Natural killer cell treated with Interleukin-12 subunit alpha and Interleukin-12 subunit beta and Interleukin-15 and Interleukin-18, amount 100 ng/mL, for 72 hours (primary cell): ENCODE measurements around the gene PLA2G5. TPM values are rescaled to one million over a fixed set of nuclear protein-coding genes. Genes with fewer than 3 reads are reported as not detected.
"Not testable (repeated sequence)": the region's sequence is repeated elsewhere in the genome, so short reads cannot be mapped to it uniquely, and the experiment has no call there.

Source experiments
- ATAC-seq, 2 donors: fragments of 150-1000 bp; cut with Tn5 transposase in 1 of 2; sonication (Bioruptor Pico), chemical (Tn5 transposase) in 1 of 2; 2 replicates each; pipeline ENCODE4 v1.10.0; 2021
- DNase-seq: peaks from one replicate; pipeline ENCODE4 v3.0.0; 2022; ENCODE audit warnings: low spot score
- H3K27ac Mint-ChIP-seq, 2 donors: 1 replicate in 1 of 2; 2 replicates in 1 of 2; pipeline ENCODE4 v1.8.0; 2022; ENCODE audit warnings: mixed read lengths in 2 of 2, mild to moderate bottlenecking in 1 of 2, moderate library complexity in 1 of 2
- H3K27me3 Mint-ChIP-seq, 2 donors: 1 replicate in 1 of 2; 2 replicates in 1 of 2; pipeline ENCODE4 v1.8.0; 2022; ENCODE audit warnings: mixed read lengths in 2 of 2
- H3K36me3 Mint-ChIP-seq: one replicate; pipeline ENCODE4 v1.8.0; 2022; ENCODE audit warnings: mixed read lengths
- H3K4me1 Mint-ChIP-seq, 2 donors: 1 replicate in 1 of 2; 2 replicates in 1 of 2; pipeline ENCODE4 v1.8.0; 2022; ENCODE audit warnings: low read depth in 2 of 2, mixed read lengths in 2 of 2, mild to moderate bottlenecking in 1 of 2
- H3K4me3 Mint-ChIP-seq: one replicate; pipeline ENCODE4 v1.8.0; 2022; ENCODE audit warnings: mixed read lengths
- H3K9me3 Mint-ChIP-seq: 2 replicates; pipeline ENCODE4 v1.8.0; 2022; ENCODE audit warnings: mixed read lengths
- total RNA-seq, 2 donors: library from RNA; stranded (reverse); gene quantifications; one replicate each; pipeline ENCODE4 v1.2.3, GENCODE V29; 2022

PLA2G5 gene
- total RNA-seq, 2 donors from 2014 or later: not detected

DNA sequence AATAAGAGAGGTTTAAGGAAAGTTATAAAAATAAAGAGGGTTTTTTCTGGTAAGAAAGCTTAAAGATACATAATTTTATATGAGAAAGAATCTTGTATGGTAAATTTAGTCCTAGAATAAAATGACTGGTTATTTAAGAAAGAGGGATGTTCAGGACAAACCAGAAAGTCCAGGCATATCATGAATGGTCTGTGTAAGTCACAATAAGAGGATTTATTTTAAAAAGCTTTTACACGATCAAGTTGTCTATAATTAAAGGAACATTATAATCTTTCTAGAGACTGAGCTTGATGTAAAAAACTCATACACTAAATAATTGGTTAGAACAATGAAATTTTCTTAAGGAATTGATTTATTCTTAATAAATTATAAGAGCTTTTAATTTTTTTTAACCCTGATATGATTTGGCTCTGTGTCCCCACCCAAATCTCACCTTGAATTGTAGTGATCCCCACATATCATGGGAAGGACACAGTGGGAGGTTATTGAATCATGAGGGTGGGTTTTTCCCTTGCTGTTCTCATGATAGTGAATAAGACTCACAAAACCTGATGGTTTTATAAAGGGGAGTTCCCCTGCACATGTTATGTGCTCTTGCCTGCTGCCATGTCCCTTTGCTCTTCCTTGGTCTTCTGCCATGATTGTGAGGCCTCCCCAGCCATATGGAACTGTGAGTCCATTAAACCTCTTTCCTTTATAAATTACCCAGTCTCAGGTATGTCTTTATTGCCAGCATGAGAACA, 20.8 kb upstream of the PLA2G5 start:
- H3K4me3 Mint-ChIP-seq, ATAC-seq, H3K4me1 Mint-ChIP-seq, DNase-seq, H3K27ac Mint-ChIP-seq: not testable (repeated sequence)
- H3K9me3 Mint-ChIP-seq: peaks cover 11% of the 10 kb centered on the region
- H3K36me3 Mint-ChIP-seq: peaks cover 29% of the 10 kb centered on the region
- peaks cover 0 to 15% of the 10 kb centered on the region in 2 donors for H3K27me3 Mint-ChIP-seq

DNA sequence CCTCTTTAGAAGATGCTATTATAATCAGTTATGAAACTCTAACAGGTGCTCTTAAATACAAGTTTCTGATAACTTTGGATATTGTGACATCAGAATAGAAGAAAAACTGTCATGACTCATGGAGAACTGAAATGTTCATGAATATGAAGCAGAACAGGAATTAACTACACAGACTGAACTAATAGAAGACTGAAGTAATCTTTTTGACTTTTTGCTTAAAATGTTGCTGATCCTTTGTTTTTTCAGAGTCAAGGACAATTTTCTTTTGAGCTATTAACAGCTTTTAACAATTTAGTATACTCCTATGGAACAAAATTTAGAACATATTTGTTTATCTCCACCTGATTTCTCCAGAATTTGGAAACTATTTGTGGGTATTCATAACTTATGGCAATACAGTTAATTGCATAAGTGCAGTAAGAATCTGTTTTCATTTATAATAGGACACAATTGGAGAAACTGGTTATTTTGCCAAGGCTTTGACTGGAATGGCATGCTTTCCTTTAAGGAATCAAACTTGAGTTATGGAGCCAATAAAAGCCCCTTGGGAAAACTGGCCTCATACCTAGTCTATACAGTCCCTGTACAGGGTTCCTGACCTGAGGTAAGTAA, 18.7 kb upstream of the PLA2G5 start:
- Mint-ChIP-seq H3K36me3 (peaks cover 29% of the 10 kb centered on the region), H3K4me3 (no peak overlapping the region), H3K4me1 (peaks cover 0 to 3% of the 10 kb centered on the region in 2 donors), H3K27me3 (peaks cover 5 to 22% of the 10 kb centered on the region in 2 donors), H3K9me3 (peaks cover 11% of the 10 kb centered on the region), H3K27ac (no peak overlapping the region)
- ATAC-seq (no peak), DNase-seq (no peak)

- DNase-seq: no peak
- no peak overlapping the region for H3K4me3 Mint-ChIP-seq
- peaks cover 0 to 5% of the 10 kb centered on the region in 2 donors for H3K4me1 Mint-ChIP-seq
- no peak for ATAC-seq
- no peak overlapping the region for H3K27ac Mint-ChIP-seq
- peaks cover 7 to 19% of the 10 kb centered on the region in 2 donors for H3K27me3 Mint-ChIP-seq
- H3K9me3 Mint-ChIP-seq: peaks cover 11% of the 10 kb centered on the region
- peaks cover 29% of the 10 kb centered on the region for H3K36me3 Mint-ChIP-seq
Measured at GRCh38 chr1:20052386-20052785, 17.6 kb upstream of the PLA2G5 start.

DNA sequence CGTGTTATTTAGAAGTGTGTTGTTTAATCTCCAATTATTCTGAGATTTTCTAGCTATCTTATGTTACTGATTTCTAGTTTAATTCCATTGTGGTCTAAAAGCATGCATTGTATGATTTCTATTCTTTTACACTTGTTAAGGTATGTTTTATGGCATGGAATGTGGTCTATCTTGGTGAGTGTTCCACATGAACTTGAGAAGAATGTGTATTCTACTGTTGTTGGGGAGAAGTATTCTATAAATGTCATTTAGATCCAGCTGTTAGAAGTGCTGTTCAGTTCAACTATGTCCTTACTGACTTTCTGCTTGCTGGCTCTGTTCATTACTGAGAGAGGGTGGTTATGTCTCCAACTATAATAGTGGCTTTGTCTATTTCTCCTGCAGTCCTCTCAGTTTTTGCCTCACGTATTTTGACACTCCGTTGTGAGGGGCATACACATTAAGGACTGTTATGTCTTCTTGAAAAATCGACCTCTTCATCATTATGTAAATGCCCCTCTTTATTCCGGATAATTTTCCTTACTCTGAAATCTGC, 12.0 kb upstream of the PLA2G5 start:
- H3K36me3 Mint-ChIP-seq: peaks cover under 1% of the 10 kb centered on the region
- no peak overlapping the region for H3K4me3 Mint-ChIP-seq
- no peak for ATAC-seq
- no peak for DNase-seq
- peaks cover under 1% of the 10 kb centered on the region for H3K9me3 Mint-ChIP-seq
- peaks cover 30 to 40% of the 10 kb centered on the region in 2 donors for H3K4me1 Mint-ChIP-seq
- peak overlapping the region in 1 of 2 donors; percentile 24 for H3K27ac Mint-ChIP-seq
- peaks cover 7 to 10% of the 10 kb centered on the region in 2 donors for H3K27me3 Mint-ChIP-seq

DNA sequence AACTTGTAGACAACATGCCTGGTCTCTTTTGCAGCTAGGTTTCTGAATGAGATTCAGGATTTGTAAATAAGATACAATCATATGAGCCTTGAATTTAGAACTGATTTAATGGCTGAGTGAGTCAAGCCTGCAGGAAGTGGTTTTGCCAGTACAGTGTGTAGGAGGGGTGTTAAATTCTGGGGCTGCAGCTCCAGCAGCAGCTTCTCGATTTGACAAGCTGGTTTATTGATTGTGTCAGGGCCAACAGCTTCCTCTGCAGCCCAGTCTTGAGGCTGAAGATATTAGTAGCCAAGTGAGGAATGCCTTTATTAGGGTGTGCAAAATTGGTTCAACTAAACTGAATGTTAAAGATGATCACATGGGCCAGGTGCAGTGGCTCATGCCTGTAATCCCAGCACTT, 11.5 kb upstream of the PLA2G5 start:
- H3K27me3 Mint-ChIP-seq: peaks cover 7 to 9% of the 10 kb centered on the region in 2 donors
- H3K9me3 Mint-ChIP-seq: no peaks in the 10 kb centered on the region
- H3K27ac Mint-ChIP-seq: peak overlapping the region in 1 of 2 donors; percentile 24
- ATAC-seq (peak; percentile 97), DNase-seq (peak; percentile 79)
- no peaks in the 10 kb centered on the region for H3K36me3 Mint-ChIP-seq
- peaks cover 30 to 40% of the 10 kb centered on the region in 2 donors for H3K4me1 Mint-ChIP-seq
- peak overlapping the region; percentile 54 for H3K4me3 Mint-ChIP-seq

- DNase-seq: no peak
- Mint-ChIP-seq H3K4me3 (peak overlapping the region; percentile 40), H3K27me3 (peaks cover 7 to 9% of the 10 kb centered on the region in 2 donors), H3K36me3 (no peaks in the 10 kb centered on the region), H3K27ac (peak overlapping the region in 1 of 2 donors; percentile 47), H3K4me1 (peaks cover 30 to 40% of the 10 kb centered on the region in 2 donors), H3K9me3 (no peaks in the 10 kb centered on the region)
- ATAC-seq: no peak
Measured at GRCh38 chr1:20059847-20060246, 10.1 kb upstream of the PLA2G5 start.

DNA sequence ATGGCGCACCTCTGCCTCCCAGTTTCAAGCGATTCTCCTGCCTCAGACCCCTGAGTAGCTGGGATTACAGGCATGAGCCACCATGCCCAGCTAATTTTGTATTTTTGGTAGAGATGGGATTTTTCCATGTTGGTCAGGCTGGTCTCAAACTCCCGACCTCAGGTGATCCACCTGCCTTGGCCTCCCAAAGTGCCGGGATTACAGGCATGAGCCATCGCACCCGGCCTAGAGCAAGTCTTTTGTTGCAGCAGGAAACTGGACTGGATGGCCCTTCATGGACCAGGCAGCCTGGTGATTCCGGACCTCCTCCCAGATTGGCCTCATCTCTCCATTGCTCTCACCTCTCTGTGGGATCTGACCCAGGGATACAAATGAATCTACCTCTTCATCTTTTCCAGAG, 9.2 kb upstream of the PLA2G5 start:
- H3K27ac Mint-ChIP-seq: not testable (repeated sequence)

GRCh38 chr1:20061866-20062265, 8.1 kb upstream of the PLA2G5 start:
- no peaks in the 10 kb centered on the region for H3K36me3 Mint-ChIP-seq
- no peak for ATAC-seq
- H3K4me1 Mint-ChIP-seq: peaks cover 30 to 35% of the 10 kb centered on the region in 2 donors
- no peak overlapping the region for H3K4me3 Mint-ChIP-seq
- no peak overlapping the region for H3K27ac Mint-ChIP-seq
- H3K9me3 Mint-ChIP-seq: no peaks in the 10 kb centered on the region
- H3K27me3 Mint-ChIP-seq: peaks cover 0 to 2% of the 10 kb centered on the region in 2 donors
- DNase-seq: no peak

More for the DNA sequence above, 9.2 kb upstream of the PLA2G5 start:
- H3K9me3 Mint-ChIP-seq, H3K4me3 Mint-ChIP-seq, DNase-seq, H3K27me3 Mint-ChIP-seq, H3K36me3 Mint-ChIP-seq, ATAC-seq: not testable (repeated sequence)
- peaks cover 30 to 40% of the 10 kb centered on the region in 2 donors for H3K4me1 Mint-ChIP-seq

- no peaks in the 10 kb centered on the region for H3K36me3 Mint-ChIP-seq
Measured at GRCh38 chr1:20063861-20064292, 6.1 kb upstream of the PLA2G5 start.

GRCh38 chr1:20068722-20069121, 1.3 kb upstream of the PLA2G5 start:
- no peak overlapping the region for H3K27ac Mint-ChIP-seq
- H3K4me3 Mint-ChIP-seq: no peak overlapping the region

More at GRCh38 chr1:20063861-20064292, 6.1 kb upstream of the PLA2G5 start:
- ATAC-seq (no peak), DNase-seq (no peak)
- peaks cover 0 to 2% of the 10 kb centered on the region in 2 donors for H3K27me3 Mint-ChIP-seq
- peaks cover 18 to 23% of the 10 kb centered on the region in 2 donors for H3K4me1 Mint-ChIP-seq
- H3K9me3 Mint-ChIP-seq: no peaks in the 10 kb centered on the region
- no peak overlapping the region for H3K27ac Mint-ChIP-seq
- H3K4me3 Mint-ChIP-seq: no peak overlapping the region

GRCh38 chr1:20070357-20070756, 363 bp downstream of the PLA2G5 start:
- H3K9me3 Mint-ChIP-seq: no peaks in the 10 kb centered on the region
- H3K27ac Mint-ChIP-seq: no peak overlapping the region
- H3K4me3 Mint-ChIP-seq: no peak overlapping the region
- peaks cover 0 to 8% of the 10 kb centered on the region in 2 donors for H3K27me3 Mint-ChIP-seq
- no peaks in the 10 kb centered on the region for H3K4me1 Mint-ChIP-seq
- H3K36me3 Mint-ChIP-seq: no peaks in the 10 kb centered on the region
- DNase-seq (no peak), ATAC-seq (no peak)

More at GRCh38 chr1:20068722-20069121, 1.3 kb upstream of the PLA2G5 start:
- no peak for ATAC-seq
- Mint-ChIP-seq H3K4me1 (no peaks in the 10 kb centered on the region), H3K27me3 (peaks cover 0 to 8% of the 10 kb centered on the region in 2 donors), H3K36me3 (no peaks in the 10 kb centered on the region), H3K9me3 (no peaks in the 10 kb centered on the region)
- no peak for DNase-seq

DNA sequence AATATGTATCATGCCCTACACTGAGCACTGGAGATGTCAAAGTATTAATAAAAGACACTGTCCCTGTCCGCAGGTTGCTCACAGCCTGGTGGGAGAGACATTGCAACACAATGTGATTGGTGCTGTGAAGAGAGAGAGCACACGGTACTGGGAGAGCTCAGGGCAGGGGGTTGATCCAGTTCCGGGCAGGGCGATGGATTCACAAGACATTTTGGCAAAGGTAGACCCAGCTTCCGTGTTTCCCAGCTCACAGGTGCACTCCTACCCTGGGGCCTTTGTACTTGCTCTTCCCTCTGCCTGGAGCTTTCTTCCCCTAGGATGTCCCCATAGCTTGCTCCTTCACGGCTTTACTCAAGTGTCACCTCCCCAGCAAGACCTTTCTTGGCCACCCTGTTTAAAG, 1.4 kb downstream of the PLA2G5 start:
- Mint-ChIP-seq H3K36me3 (no peaks in the 10 kb centered on the region), H3K27ac (no peak overlapping the region), H3K9me3 (no peaks in the 10 kb centered on the region), H3K4me1 (no peaks in the 10 kb centered on the region), H3K4me3 (no peak overlapping the region), H3K27me3 (peaks cover under 1 to 6% of the 10 kb centered on the region in 2 donors)
- DNase-seq: no peak
- ATAC-seq: no peak

DNA sequence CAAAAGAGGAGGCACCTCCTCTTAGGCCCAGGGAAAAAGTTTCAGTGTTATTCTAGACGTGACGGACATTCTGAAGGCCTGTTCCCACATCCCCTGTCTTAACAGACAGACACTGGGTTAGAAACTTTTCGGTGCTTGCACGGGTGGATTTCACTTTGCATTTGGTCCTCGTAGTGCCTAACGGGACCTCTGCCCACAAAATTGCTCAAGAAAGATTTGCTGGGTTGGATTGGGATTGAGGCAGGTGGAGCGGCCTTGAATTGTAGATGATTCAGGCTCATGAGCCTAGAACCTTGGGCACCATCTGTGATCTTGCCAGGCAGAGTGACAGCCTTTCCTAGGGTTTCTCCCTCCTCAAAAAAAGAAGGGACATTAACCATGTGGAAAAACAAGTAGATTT, 2.8 kb downstream of the PLA2G5 start:
- Mint-ChIP-seq H3K27me3 (peaks cover 14 to 18% of the 10 kb centered on the region in 2 donors), H3K36me3 (no peaks in the 10 kb centered on the region), H3K4me1 (peaks cover 2 to 3% of the 10 kb centered on the region in 2 donors), H3K9me3 (no peaks in the 10 kb centered on the region), H3K27ac (no peak overlapping the region), H3K4me3 (no peak overlapping the region)
- no peak for ATAC-seq
- no peak for DNase-seq

GRCh38 chr1:20073256-20073655, 3.3 kb downstream of the PLA2G5 start:
- no peaks in the 10 kb centered on the region for H3K36me3 Mint-ChIP-seq
- H3K4me3 Mint-ChIP-seq: no peak overlapping the region

More at GRCh38 chr1:20073256-20073655, 3.3 kb downstream of the PLA2G5 start:
- no peak for ATAC-seq
- no peak for DNase-seq
- H3K9me3 Mint-ChIP-seq: no peaks in the 10 kb centered on the region
- peaks cover 19 to 23% of the 10 kb centered on the region in 2 donors for H3K27me3 Mint-ChIP-seq
- H3K4me1 Mint-ChIP-seq: peaks cover 6 to 8% of the 10 kb centered on the region in 2 donors
- H3K27ac Mint-ChIP-seq: no peak overlapping the region
